SHP77 (cell line): Measurements from ENCODE around the gene BAZ1B.
"Not testable (repeated sequence)": the region's sequence is repeated elsewhere in the genome, so short reads cannot be mapped to it uniquely, and the experiment has no call there.

ENCODE experiments used
- DNase-seq, 2 experiments: peaks; one replicate each; lab custom pipeline; 2025; lab: John Stamatoyannopoulos, UW

Gene BAZ1B

DNA sequence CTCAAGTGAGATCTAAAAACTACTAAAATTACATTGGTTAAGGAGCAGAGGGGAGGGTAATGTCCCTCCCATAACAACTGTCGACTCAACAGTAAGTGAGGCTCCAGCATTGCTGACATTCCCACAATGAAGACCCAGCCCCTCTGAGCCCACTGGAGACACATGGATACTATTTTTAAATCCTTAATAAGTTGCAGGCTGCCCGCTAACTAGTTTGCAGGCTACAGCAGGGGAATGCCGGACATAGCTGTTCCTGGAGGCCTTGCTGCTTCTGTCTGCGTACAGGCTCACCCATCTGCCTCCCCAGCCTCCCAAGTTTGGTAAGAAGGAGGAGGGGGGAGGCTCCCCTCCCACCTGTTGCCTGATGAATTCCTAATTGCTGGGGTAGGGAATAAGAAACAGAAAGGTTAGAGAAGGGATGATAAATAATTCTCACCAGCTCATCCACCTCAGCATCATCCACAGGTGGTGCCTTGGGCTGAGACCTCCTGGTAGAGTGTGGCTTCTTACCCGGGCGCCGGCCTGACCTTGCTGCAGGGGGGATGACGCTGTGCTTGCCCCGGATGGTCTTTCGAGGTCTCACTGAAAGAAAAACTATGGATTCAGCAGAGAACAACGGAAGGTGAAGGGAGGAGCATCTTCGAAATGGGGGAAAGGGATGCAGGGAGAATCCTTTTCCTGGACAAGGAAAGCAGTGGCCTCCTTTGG, 78.4 kb downstream of the BAZ1B start:
- no peak for DNase-seq

DNA sequence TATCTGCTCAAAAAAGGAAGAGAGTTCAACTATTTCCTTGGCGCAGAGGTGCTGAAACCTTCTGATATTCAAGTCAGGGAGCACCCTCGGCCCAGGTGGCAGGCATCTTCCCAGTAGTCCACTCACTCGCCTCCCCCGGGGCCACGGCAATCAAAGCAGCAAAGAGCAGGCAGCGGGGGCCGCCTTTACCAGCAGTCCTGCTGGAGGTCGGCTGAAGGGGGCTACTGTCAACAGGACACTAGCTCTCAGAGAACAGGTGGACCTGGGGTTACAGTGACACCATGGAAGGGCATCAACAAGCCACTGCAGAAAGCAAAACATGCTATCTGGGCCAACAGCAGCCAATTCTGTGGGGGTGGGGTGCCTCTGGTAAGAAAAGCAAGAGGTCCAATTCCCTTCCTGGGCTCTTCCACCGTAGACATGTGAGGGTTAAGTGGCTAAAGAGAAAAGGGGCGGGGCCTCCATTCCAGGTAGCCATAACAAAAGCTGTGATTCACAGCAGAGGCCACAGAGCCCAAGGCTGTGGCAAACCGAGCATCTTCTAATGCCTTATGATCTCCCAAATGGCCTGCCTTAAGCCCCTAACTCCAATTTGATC, 79.1 kb downstream of the BAZ1B start:
- no peak for DNase-seq

DNA sequence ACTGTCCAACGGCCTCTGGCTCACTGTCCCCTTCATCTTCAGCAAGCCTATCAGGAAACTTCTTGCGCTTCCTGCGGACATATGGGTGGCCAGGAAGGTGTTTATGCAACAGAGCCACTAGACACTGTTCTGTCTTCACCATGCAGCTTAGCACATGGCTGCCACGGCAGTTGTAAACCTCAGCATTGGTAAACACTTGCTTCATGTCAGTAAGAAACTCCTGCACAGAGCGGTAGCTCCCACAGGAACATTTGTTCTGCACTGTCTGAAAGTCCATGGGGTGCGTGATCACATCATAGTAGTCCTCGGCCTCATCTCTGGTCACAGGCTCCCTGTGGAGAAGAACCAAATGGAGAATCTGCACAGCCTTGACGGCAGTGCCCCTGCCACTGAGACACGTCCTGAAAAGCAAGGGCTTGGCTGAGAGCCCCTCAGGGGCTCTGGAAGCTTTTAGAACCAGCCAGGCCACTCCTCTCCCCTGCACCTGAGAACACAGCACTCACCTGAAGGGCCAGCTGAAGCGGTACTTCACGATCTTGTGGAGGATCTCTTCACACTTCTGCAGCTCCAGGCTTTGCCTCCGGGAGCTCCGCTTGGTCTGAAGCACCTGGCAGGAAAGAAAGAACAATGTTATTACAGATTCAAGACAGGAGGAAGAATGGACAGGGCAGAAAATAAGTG, 79.7 kb downstream of the BAZ1B start:
- no peak for DNase-seq

DNA sequence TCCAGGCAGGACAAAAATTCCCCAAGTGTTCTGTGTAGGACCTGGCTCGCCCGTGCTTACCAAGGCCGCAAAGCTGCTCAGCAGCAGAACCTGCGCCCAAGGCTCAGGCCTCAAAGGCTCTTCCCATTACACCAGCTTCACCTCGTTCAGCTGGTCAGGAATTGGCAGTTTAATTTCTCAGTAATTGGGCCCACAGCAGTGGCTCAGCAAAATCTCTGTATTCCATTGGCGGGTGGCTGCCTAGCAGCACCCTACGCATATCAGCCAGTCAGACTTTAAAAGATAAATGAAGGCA, 82.7 kb downstream of the BAZ1B start:
- DNase-seq: no peak

DNA sequence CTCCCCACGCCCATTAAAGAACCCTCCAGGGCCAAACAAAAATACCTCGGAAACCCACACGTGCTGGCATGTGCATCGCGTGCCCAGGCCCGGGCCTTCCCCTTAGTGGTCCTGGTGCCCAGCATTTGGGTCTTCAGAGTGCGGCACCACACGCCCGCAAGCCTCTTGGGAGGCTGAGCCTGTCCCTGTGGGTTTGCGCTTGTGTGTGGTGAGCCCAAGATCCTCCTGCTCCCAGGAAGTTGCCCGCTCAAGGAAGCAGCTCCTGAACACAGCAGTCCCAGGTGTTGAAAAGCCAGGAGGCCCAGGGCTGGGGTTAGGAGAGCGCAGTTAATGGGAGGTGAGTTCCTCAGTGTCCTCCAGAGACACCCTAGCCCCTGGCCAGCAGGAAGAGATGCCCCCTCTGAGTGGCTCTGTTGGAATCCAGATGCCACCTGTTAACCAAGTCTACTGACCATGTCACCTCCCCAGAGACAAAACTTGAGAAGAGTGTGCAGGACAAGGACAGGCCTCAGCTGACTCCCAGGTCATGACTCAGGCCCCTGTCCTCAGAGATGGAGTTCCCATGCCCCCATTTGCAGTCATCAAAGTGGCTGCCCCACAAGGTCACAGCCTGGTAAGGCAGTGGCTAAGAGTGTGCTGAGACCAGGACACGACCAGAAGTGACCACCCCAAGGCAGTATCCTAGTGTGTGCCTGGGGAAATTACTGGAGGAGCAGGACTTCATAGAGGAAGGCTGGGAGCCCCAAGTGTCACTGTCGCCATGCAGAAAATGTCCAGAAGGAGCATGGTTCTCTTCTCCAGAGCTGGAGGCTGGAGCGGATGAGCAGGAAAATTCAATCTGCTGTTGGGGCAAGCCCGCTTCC, 83.3 kb downstream of the BAZ1B start:
- DNase-seq: no peak

DNA sequence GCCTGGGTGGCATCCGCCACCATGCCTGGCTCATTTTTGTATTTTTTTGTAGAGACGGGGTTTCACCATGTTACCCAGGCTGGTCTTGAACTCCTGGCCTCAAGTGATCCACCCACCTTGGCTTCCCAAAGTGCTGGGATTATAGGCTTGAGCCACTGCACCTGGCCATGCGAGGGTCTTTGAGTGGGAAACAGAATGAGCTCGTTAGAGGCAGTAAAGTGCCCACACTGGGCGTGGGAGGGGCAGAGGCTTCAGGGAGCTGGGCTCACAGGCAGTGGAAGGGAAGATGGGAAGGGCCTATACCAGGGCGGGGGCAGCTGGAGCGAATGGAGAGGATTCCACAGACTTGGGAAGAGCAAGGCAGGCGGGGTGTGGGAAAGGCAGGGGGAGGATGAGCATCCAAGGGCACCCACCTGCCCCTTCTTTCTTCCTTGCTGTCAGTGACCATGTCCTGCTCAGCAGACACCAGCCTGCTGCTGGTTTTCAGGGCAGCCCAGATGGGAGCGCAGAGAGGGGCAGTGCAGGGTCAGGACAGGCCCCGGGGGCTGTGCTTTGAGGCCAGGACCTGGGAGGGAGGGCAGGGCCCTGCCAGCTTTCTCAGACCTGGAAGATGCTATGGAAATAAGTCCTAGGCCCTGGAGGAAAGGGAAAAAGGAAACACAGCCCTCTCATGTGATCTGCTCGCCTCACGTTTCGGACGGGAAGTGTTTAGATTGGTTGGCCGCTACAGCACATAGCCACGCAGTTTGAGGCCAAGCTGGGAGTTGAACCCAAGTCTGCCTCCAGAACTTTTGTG, 84.3 kb downstream of the BAZ1B start:
- no peak for DNase-seq

DNA sequence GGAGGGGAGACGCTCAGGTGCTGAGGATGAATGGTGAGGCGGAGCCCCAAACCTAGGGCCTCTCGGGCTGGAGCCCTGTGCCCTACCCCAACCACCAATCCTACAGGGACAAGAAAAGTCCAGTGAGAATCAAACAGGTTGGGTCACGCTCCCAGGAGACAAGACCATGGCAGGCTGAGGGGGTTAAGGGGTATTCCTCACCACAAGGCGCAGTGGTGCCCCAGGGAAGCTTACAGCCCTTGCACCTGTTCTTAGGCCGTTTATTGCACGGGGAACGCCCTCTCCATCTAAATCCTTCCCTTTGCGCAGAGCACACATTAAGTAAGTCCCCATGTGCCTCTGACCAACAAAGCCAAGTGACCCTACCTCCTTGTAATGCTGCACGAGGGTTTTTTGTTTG, 85.0 kb downstream of the BAZ1B start:
- no peak for DNase-seq

DNA sequence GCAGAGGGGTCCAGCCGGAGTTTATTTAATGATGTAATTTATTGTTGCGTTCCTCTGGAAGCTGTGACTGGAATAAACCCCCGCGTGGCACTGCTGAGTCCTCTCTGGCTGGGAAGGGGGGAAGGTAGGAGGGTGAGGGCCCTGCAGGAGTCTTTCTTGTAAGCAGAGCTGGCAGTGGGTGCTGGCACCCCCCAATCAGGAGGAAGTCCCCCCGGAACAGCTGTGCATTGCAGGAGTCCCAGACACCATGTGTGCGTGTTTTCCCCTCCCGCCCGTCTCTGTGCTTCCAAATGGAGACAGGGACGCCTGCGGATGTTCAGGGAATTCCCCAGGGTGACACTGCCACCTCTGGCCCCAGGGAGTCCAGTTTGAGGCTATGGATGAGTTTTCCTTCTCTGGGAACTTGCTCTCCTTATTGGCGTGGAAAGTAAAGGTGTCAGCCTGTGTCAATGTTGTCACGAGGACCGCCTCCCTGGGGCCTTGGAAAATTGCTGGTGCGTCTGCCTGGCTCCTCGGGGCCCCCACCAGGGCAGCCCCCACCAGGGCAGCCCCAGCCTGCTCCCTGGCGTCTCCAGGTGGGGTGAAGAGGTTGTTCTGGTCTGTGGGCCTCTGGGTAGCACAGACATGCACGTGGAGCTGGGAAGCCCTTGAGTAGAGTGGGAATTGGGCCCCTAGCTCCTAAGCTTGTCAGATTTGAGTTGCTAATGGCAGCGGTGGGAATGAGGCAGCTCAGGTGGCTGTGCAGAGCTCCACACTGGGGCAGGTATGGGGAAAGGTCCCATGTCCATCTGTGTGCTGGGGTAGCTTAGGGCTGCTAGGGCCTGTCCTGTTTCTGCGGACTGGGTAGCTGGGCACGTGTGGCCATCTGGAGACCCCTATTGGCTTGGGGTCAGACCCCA, 85.8 kb downstream of the BAZ1B start:
- peak; percentile 29 for DNase-seq

DNA sequence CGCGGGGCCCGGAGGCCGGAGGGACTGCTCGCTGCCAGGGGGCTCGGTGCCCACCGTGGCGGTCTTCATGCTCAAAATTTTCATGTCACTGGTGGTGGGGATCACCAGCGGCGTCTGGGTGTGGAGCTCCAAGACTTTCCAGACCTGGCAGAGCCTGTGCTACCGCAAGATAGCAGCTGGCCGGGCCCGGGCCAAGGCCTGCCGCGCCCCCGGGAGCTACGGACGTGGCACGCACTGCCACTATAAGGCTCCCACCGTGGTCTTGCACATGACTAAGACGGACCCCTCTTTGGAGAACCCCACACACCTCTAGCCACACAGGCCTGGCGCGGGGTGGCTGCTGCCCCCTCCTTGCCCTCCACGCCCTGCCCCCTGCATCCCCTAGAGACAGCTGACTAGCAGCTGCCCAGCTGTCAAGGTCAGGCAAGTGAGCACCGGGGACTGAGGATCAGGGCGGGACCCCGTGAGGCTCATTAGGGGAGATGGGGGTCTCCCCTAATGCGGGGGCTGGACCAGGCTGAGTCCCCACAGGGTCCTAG, 86.6 kb downstream of the BAZ1B start:
- no peak for DNase-seq

DNA sequence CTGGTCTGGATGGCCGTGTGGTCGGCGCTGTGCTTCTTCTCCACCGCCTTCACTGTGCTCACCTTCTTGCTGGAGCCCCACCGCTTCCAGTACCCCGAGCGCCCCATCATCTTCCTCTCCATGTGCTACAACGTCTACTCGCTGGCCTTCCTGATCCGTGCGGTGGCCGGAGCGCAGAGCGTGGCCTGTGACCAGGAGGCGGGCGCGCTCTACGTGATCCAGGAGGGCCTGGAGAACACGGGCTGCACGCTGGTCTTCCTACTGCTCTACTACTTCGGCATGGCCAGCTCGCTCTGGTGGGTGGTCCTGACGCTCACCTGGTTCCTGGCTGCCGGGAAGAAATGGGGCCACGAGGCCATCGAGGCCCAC, 87.4 kb downstream of the BAZ1B start:
- no peak for DNase-seq

DNA sequence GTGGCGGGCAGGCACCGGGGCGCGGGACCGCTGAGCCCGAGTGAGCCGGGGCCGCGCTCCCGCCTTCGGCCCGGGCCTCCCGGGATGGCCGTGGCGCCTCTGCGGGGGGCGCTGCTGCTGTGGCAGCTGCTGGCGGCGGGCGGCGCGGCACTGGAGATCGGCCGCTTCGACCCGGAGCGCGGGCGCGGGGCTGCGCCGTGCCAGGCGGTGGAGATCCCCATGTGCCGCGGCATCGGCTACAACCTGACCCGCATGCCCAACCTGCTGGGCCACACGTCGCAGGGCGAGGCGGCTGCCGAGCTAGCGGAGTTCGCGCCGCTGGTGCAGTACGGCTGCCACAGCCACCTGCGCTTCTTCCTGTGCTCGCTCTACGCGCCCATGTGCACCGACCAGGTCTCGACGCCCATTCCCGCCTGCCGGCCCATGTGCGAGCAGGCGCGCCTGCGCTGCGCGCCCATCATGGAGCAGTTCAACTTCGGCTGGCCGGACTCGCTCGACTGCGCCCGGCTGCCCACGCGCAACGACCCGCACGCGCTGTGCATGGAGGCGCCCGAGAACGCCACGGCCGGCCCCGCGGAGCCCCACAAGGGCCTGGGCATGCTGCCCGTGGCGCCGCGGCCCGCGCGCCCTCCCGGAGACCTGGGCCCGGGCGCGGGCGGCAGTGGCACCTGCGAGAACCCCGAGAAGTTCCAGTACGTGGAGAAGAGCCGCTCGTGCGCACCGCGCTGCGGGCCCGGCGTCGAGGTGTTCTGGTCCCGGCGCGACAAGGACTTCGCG, 88.0 kb downstream of the BAZ1B start:
- DNase-seq: no peak

DNA sequence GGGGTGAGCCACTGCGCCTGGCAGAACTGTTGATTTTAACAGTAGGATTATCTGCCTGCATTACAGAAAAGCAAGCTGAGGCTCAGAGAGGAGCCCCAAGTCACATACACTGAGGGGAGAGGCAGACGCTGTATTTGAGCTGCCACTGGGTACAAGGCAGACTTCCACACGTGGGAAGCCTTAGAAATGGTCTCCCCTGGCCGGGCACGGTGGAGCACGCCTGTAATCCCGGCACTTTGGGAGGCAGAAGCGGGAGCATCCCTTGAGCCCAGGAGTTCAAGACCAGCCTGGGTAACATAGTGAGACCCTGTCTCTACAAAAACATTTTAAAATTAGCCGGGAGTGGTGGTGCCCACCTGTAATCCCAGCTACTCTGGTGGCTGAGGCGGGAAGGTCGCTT, 89.4 kb downstream of the BAZ1B start:
- DNase-seq: no peak

DNA sequence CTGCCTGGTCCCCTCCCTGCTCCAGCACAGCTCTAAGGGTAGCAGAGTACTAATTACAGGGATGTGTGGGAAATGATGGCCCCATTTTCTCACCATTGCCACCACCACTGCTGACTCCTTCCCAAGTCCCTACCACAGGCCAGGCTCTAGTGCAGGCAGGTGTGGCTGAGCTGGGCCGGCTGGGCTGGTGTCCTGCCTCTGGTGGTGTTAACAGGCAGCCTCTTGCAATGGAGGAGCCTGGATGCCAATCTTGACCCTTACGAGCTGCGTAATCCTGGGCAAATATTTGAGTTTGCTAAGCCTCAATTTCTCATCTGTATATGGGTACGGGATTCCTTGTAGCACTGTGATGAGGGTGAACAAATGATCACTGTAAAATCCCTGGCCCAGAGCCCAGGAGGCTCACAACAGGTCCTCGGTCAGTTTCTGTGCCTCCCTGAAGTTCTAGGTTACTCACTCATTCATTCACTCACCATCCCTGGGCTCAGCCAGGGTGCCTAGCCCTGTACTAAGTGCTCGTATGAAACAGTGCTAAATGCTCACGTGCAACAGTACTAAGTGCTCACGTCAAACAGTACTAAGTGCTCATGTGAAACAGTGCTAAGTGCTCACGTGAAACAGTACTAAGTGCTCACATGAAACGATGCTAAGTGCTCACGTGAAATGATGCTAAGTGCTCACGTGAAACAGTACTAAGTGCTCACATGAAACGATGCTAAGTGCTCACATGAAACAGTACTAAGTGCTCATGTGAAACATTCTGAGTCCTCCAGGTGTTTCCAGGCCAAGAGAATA, 90.9 kb downstream of the BAZ1B start:
- peak; percentile 38 to 44 for DNase-seq

DNA sequence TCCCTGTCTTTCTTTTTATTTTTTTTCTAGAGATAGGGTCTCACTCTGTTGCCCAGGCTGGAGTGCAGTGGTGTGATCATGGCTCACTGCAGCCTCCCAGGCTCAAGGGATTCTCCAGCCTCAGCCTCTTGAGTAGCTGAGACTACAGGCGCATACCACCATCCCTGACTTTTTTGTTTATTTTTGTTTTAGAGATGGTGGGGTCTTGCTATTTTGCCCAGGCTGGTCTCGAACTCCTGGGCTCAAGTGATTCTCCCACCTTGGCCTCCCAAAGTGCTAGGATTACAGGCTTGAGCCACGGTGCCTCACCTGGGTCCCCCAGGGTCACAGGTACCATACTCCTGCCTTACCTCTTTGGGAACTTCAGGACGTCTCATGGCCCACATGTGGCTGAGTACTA, 91.6 kb downstream of the BAZ1B start:
- DNase-seq: not testable (repeated sequence)

DNA sequence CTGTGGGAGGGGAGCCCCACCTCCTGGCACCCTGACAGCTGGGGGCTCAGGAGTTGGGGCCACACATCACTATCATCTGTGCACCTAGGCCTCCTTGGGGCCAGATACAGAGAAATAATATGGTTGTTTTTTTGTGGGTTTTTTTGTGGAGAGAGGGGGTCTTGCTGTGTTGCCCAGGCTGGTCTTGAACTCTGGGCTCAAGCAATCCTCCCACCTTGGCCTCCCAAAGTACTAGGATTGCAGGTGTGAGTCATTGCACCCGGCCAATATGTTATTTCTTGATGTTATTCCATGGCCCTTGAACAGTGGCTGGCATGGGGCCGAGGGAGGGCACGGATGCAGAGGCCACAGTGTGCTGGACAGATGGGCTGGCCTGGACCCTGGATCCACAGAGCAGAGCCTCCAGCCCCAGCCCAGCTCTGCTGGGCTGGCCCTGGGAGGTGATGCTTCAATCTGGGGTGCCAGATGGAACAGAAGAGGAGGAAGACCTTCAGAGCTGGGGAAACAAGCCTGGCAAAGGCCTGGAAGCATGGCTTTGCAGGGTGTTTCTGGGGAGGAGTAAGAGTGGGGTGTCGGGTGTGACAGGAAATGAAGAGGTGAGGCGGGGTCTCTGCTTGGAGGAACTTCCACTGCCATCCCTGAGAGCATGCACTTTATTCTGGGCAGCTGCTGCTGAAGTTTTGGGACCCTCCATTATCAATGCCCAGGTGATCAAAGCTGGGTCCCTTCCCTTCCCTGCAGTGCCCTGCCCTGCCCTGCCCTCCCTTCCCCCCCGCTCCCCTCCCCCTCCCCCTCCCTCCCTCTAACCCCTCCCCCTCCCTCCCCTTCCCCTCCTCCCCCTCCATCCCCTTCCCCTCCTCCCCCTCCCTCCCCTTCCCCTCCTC, 92.2 kb downstream of the BAZ1B start:
- DNase-seq: no peak

DNA sequence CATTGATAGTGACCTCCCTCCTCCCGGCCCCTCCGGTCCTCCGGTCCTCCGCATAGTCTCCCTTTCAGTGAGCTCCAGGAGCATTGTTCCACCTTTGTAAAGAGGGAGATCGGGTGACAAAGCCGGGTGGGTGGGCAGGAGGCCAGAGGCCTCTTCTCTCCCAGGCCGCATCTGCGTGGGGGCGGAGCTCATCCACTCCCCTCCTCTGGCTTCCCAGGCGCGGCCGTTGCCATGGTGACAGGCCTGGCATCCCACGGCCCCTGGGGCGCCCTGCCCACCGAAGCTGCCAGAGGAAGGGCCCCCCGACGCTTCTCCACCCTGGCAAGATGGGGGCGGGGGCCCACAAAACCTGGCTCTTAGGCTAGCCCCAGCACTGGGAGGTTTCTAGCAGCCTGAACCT, 92.9 kb downstream of the BAZ1B start:
- peak; percentile 53 to 72 for DNase-seq

DNA sequence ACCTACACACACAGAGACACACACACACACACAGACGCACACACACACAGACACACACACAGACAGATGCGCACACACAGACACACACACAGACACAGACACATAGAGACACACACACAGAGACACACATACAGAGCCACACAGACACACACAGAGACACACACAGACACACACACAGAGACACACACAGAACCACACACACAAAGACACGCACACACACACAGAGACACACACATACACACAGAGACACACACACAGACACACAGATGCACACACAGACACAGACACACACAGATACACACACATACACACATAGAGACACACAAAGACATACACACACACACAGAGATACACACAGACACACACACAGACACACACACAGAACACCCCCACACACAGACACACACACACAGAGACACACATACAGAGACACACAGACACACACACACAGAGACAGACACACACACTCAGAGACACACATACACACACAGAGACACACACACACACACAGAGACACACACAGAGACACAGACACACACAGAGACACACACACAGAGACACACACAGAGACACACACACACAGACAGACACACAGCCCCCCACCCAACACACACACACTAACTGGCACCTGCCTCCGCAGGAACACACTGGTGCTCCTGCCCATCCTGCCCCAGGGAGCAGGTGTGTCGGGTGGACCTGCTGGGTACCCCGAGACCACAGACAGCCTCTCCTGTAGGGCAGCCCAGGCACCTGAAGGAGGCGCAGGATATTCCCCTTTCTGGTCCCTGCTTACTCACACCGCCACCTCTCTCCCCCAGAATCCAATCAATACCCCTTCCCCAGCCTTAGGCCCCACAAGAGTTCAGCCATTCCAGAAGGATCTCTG, 93.9 kb downstream of the BAZ1B start:
- no peak for DNase-seq
